ENCODE data around the gene ADPRM. TPM values are rescaled to one million over a fixed set of nuclear protein-coding genes. Genes with fewer than 3 reads are reported as not detected.

The ADPRM gene
- total and polyA plus RNA-seq, 2 experiments from 2014 or later: 7.7 to 17.8 TPM

GRCh38 chr17:10742431-10742830, 45.0 kb downstream of the ADPRM start:
- TF ChIP-seq, protein P1, sequence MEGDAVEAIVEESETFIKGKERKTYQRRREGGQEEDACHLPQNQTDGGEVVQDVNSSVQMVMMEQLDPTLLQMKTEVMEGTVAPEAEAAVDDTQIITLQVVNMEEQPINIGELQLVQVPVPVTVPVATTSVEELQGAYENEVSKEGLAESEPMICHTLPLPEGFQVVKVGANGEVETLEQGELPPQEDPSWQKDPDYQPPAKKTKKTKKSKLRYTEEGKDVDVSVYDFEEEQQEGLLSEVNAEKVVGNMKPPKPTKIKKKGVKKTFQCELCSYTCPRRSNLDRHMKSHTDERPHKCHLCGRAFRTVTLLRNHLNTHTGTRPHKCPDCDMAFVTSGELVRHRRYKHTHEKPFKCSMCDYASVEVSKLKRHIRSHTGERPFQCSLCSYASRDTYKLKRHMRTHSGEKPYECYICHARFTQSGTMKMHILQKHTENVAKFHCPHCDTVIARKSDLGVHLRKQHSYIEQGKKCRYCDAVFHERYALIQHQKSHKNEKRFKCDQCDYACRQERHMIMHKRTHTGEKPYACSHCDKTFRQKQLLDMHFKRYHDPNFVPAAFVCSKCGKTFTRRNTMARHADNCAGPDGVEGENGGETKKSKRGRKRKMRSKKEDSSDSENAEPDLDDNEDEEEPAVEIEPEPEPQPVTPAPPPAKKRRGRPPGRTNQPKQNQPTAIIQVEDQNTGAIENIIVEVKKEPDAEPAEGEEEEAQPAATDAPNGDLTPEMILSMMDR (IDR thresholded peaks at IDR 0.05; ENCODE audit: poor library complexity): no peak
- TF ChIP-seq EZH2 (IDR thresholded peaks at IDR 0.05; ENCODE audit: borderline replicate concordance): no peak
- TF ChIP-seq EZH2phosphoT487 (IDR thresholded peaks at IDR 0.05; ENCODE audit: low read depth, severe bottlenecking, unreplicated experiment): no peak
- no peak overlapping the region for H3K4me2 ChIP-seq
- no peaks in the 10 kb centered on the region for H4K20me1 ChIP-seq (ENCODE audit: insufficient read depth, poor library complexity, severe bottlenecking)
- H3K27me3 ChIP-seq: no peaks in the 10 kb centered on the region
- H3K4me3 ChIP-seq: no peak overlapping the region
- no peak overlapping the region for H2AFZ ChIP-seq
- no peak for DNase-seq (ENCODE audit: low spot score)
- H3K36me3 ChIP-seq (replicated peaks; ENCODE audit: insufficient read depth, low read depth): no peaks in the 10 kb centered on the region
- WGBS (ENCODE audit: low lambda C conversion rate, missing lambda C conversion rate): 92% methylated on average over 6 of the region's 6 CpGs
- no peaks in the 10 kb centered on the region for H3K9me3 ChIP-seq (ENCODE audit: low read depth)
- peaks cover 12% of the 10 kb centered on the region for H3K4me1 ChIP-seq (ENCODE audit: insufficient read depth)
- H3K79me2 ChIP-seq: no peaks in the 10 kb centered on the region
- no peaks in the 10 kb centered on the region for H3K9me2 ChIP-seq (replicated peaks; ENCODE audit: insufficient read depth)
- H3K27ac ChIP-seq: no peak overlapping the region

DNA sequence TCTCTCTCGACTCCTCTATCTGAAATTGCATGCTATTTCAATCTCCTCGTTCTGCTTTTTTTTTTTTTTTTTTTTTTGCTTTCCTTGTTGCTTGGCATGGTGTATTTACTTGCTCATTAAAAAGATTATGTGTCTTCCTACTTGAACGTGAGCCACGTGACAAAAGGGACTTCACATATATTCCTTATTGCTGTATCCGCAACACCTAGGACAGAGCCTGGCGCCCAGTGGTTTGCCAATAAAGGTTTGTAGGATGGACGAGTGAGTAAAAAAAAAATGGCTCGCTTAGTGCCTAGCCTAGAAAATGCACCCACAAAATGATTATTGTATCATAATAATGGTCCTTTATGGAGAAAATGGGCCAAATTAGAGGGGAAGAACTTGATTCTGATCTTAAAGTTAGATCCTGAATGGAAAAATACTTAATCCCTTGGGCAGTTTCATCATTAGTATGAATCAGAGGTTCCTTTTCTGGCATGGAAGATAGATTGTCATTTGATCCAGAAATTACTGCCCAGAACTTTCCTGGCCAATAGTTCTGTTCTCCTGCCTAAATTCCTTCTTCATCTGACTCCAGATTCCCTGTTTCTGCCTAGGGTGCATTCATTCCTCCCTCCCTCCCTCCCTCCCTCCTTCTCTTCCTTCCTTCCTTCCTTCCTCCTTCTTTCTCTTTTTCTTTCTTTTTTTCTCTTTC, 46.1 kb downstream of the ADPRM start:
- Histone ChIP-seq H3K9me3 (ENCODE audit: low read depth) (no peaks in the 10 kb centered on the region), H2AFZ (no peak overlapping the region), H3K4me1 (ENCODE audit: insufficient read depth) (peaks cover 4% of the 10 kb centered on the region), H3K79me2 (no peaks in the 10 kb centered on the region), H4K20me1 (ENCODE audit: insufficient read depth, poor library complexity, severe bottlenecking) (no peaks in the 10 kb centered on the region), H3K9me2 (replicated peaks; ENCODE audit: insufficient read depth) (no peaks in the 10 kb centered on the region), H3K4me2 (no peak overlapping the region), H3K4me3 (no peak overlapping the region), H3K27me3 (no peaks in the 10 kb centered on the region), H3K36me3 (replicated peaks; ENCODE audit: insufficient read depth, low read depth) (no peaks in the 10 kb centered on the region), H3K27ac (peak overlapping the region; percentile 88)
- no peak for TF ChIP-seq EZH2phosphoT487 (IDR thresholded peaks at IDR 0.05; ENCODE audit: low read depth, severe bottlenecking, unreplicated experiment)
- TF ChIP-seq, protein P1 (IDR thresholded peaks at IDR 0.05; ENCODE audit: poor library complexity): no peak
- no peak for TF ChIP-seq EZH2 (IDR thresholded peaks at IDR 0.05; ENCODE audit: borderline replicate concordance)
- no peak for DNase-seq (ENCODE audit: low spot score)
- WGBS (ENCODE audit: low lambda C conversion rate, missing lambda C conversion rate): 75% methylated on average over 8 of the region's 8 CpGs

GRCh38 chr17:10744501-10745000, 47.2 kb downstream of the ADPRM start:
- H3K27ac ChIP-seq: peak overlapping the region; percentile 88
- DNase-seq (ENCODE audit: low spot score): no peak
- H4K20me1 ChIP-seq (ENCODE audit: insufficient read depth, poor library complexity, severe bottlenecking): no peaks in the 10 kb centered on the region
- TF ChIP-seq, protein P1 (IDR thresholded peaks at IDR 0.05; ENCODE audit: poor library complexity): no peak
- TF ChIP-seq EZH2 (IDR thresholded peaks at IDR 0.05; ENCODE audit: borderline replicate concordance) (no peak), EZH2phosphoT487 (IDR thresholded peaks at IDR 0.05; ENCODE audit: low read depth, severe bottlenecking, unreplicated experiment) (no peak)
- H3K27me3 ChIP-seq: no peaks in the 10 kb centered on the region
- H3K9me2 ChIP-seq (replicated peaks; ENCODE audit: insufficient read depth): no peaks in the 10 kb centered on the region
- peak overlapping the region; percentile 58 for H3K4me2 ChIP-seq
- no peaks in the 10 kb centered on the region for H3K36me3 ChIP-seq (replicated peaks; ENCODE audit: insufficient read depth, low read depth)
- no peak overlapping the region for H2AFZ ChIP-seq
- no peak overlapping the region for H3K4me3 ChIP-seq
- H3K4me1 ChIP-seq (ENCODE audit: insufficient read depth): peaks cover 8% of the 10 kb centered on the region
- 19% methylated on average over 6 of the region's 7 CpGs for WGBS (ENCODE audit: low lambda C conversion rate, missing lambda C conversion rate)
- no peaks in the 10 kb centered on the region for H3K79me2 ChIP-seq
- H3K9me3 ChIP-seq (ENCODE audit: low read depth): no peaks in the 10 kb centered on the region
